ENCODE measurements around the gene SNORC. TPM values are rescaled to one million over a fixed set of nuclear protein-coding genes. Genes with fewer than 3 reads are reported as not detected.

Gene SNORC
- total and polyA plus RNA-seq, 7 donors, result under 0.01 to 13.2 (median 1.9) TPM

- Histone ChIP-seq H3K36me3 (no peaks in the 10 kb centered on the region), H3K4me1 (no peaks in the 10 kb centered on the region), H3K27me3 (peaks cover 2 to 19% (median 3%) of the 10 kb centered on the region in 3 donors), H3K4me3 (no peak overlapping the region), H3K9me3 (no peaks in the 10 kb centered on the region), H3K27ac (no peak overlapping the region)
- intact Hi-C loops (cut with DNase I), result no loop called here
- TF ChIP-seq POLR2AphosphoS5 (IDR thresholded peaks at IDR 0.05), result no peak
- TF ChIP-seq EP300 (IDR thresholded peaks at IDR 0.05), result no peak
- no peak for TF ChIP-seq CTCF (IDR thresholded peaks at IDR 0.05)
- TF ChIP-seq POLR2A (IDR thresholded peaks at IDR 0.05), result no peak
- 85 to 86% methylated on average over 25 of the region's 25 CpGs for WGBS, 2 donors
- no peak for DNase-seq
Observed at GRCh38 chr2:232885264-232885961, 15.3 kb downstream of the SNORC start.

GRCh38 chr2:232886176-232886575, 16.1 kb downstream of the SNORC start:
- Histone ChIP-seq H3K9me3 (no peaks in the 10 kb centered on the region), H3K4me1 (peaks cover 0 to 4% (median 0%) of the 10 kb centered on the region in 4 donors), H3K4me3 (no peak overlapping the region), H3K27me3 (peaks cover 2 to 27% (median 9%) of the 10 kb centered on the region in 3 donors), H3K27ac (no peak overlapping the region), H3K36me3 (no peaks in the 10 kb centered on the region)
- DNase-seq, result no peak
- 88 to 89% methylated on average over 11 of the region's 11 CpGs for WGBS, 2 donors
- intact Hi-C loops (cut with DNase I), result no loop called here
- TF ChIP-seq EP300 (IDR thresholded peaks at IDR 0.05), result no peak
- no peak for TF ChIP-seq POLR2AphosphoS5 (IDR thresholded peaks at IDR 0.05)
- TF ChIP-seq POLR2A (IDR thresholded peaks at IDR 0.05), result no peak
- no peak for TF ChIP-seq CTCF (IDR thresholded peaks at IDR 0.05)

GRCh38 chr2:232886632-232887031, 16.6 kb downstream of the SNORC start:
- intact Hi-C loops (cut with DNase I), result no loop called here
- Histone ChIP-seq H3K27me3 (peaks cover 2 to 31% (median 9%) of the 10 kb centered on the region in 3 donors), H3K4me1 (peaks cover 0 to 6% (median 0%) of the 10 kb centered on the region in 4 donors), H3K4me3 (no peak overlapping the region), H3K9me3 (no peaks in the 10 kb centered on the region), H3K27ac (no peak overlapping the region), H3K36me3 (no peaks in the 10 kb centered on the region)
- DNase-seq, result no peak
- TF ChIP-seq CTCF (IDR thresholded peaks at IDR 0.05) (no peak), POLR2A (IDR thresholded peaks at IDR 0.05) (no peak), POLR2AphosphoS5 (IDR thresholded peaks at IDR 0.05) (no peak), EP300 (IDR thresholded peaks at IDR 0.05) (no peak)
- 85 to 87% methylated on average over 7 of the region's 7 CpGs for WGBS, 2 donors

- WGBS, 2 donors, result 85 to 87% methylated on average over 15 of the region's 15 CpGs
- peaks cover 2 to 37% (median 9%) of the 10 kb centered on the region in 3 donors for H3K27me3 ChIP-seq
Observed at GRCh38 chr2:232887171-232887850, 17.2 kb downstream of the SNORC start.

More at GRCh38 chr2:232887171-232887850, 17.2 kb downstream of the SNORC start:
- Histone ChIP-seq H3K9me3 (no peaks in the 10 kb centered on the region), H3K4me3 (no peak overlapping the region), H3K36me3 (no peaks in the 10 kb centered on the region), H3K4me1 (peaks cover 0 to 6% (median 0%) of the 10 kb centered on the region in 4 donors), H3K27ac (no peak overlapping the region)
- DNase-seq, result no peak
- TF ChIP-seq POLR2AphosphoS5 (IDR thresholded peaks at IDR 0.05) (no peak), CTCF (IDR thresholded peaks at IDR 0.05) (no peak), EP300 (IDR thresholded peaks at IDR 0.05) (no peak), POLR2A (IDR thresholded peaks at IDR 0.05) (no peak)
- intact Hi-C loops (cut with DNase I), result no loop called here
